Left ventricle myocardium inferior (tissue), 1 donor: ENCODE measurements around the gene SPOPL. TPM values are rescaled to one million over a fixed set of nuclear protein-coding genes. Genes with fewer than 3 reads are reported as not detected.

ENCODE experiments used
- DNase-seq: peaks from one replicate; pipeline ENCODE4 v3.0.0-alpha.2; 2020
- H3K27ac ChIP-seq: fragments of 200-600 bp; replicated peaks from 2 replicates; pipeline ENCODE4 v1.8.0; 2021
- H3K27me3 ChIP-seq: fragments of 200-600 bp; 2 replicates; pipeline ENCODE4 v1.8.0; 2021; ENCODE audit warnings: low read depth
- H3K36me3 ChIP-seq: fragments of 200-600 bp; 2 replicates; pipeline ENCODE4 v1.8.0; 2021
- H3K4me1 ChIP-seq: fragments of 200-600 bp; 2 replicates; pipeline ENCODE4 v1.8.0; 2021
- H3K4me3 ChIP-seq: fragments of 200-600 bp; 2 replicates; pipeline ENCODE4 v1.8.0; 2021; ENCODE audit warnings: mild to moderate bottlenecking, moderate library complexity
- H3K9me3 ChIP-seq: fragments of 200-600 bp; replicated peaks from 2 replicates; pipeline ENCODE4 v1.8.0; 2021
- CTCF ChIP-seq: fragments of 200-600 bp; IDR thresholded peaks from 2 replicates; pipeline ENCODE4 v1.8.0; 2021; ENCODE audit warnings: antibody characterized with exemption, mild to moderate bottlenecking, borderline replicate concordance
- intact Hi-C: fragments of 100-400 bp; cut with micrococcal nuclease; formaldehyde crosslinking; loops from one replicate; pipeline ENCODE4 v1.11.0; 2022
- total RNA-seq: library from RNA; stranded (reverse); fragmentation: NEBNext Ultra II Directional; extraction: Animal tissue kit (Norgen Biotek cat#: 25700); gene quantifications from one replicate; pipeline ENCODE4 v1.2.1, GENCODE V29; 2021
- donor health status: DM: no; HTN: yes; CAD: no; lungs with severe emphysema.

The SPOPL gene
- total RNA-seq, 1 donor from 2014 or later, result 13.5 TPM

- no peaks in the 10 kb centered on the region for H3K27me3 ChIP-seq
- intact Hi-C loops, result no loop called here
- H3K36me3 ChIP-seq, result no peaks in the 10 kb centered on the region
- peaks cover 7% of the 10 kb centered on the region for H3K9me3 ChIP-seq
- TF ChIP-seq CTCF, result no peak
- no peak overlapping the region for H3K4me3 ChIP-seq
- H3K27ac ChIP-seq, result no peak overlapping the region
- DNase-seq, result no peak
- H3K4me1 ChIP-seq, result peaks cover 60% of the 10 kb centered on the region
These were observed 5.7 kb downstream of the SPOPL start for GRCh38 chr2:138507267-138507666.

GRCh38 chr2:138510319-138510718 is 8.7 kb downstream of the SPOPL start:
- Histone ChIP-seq H3K36me3 (no peaks in the 10 kb centered on the region), H3K4me1 (peaks cover 36% of the 10 kb centered on the region), H3K9me3 (peaks cover 7% of the 10 kb centered on the region), H3K27me3 (no peaks in the 10 kb centered on the region), H3K27ac (no peak overlapping the region), H3K4me3 (no peak overlapping the region)
- DNase-seq, result no peak
- intact Hi-C loops, result no loop called here
- no peak for TF ChIP-seq CTCF

- no peak for TF ChIP-seq CTCF
- no peak for DNase-seq
- intact Hi-C loops, result no loop called here
- no peak overlapping the region for H3K4me3 ChIP-seq
- H3K27ac ChIP-seq, result no peak overlapping the region
- H3K36me3 ChIP-seq, result no peaks in the 10 kb centered on the region
- no peaks in the 10 kb centered on the region for H3K27me3 ChIP-seq
- H3K9me3 ChIP-seq, result peaks cover 7% of the 10 kb centered on the region
- peaks cover 31% of the 10 kb centered on the region for H3K4me1 ChIP-seq
These were observed 11.1 kb downstream of the SPOPL start for GRCh38 chr2:138512672-138513071.

GRCh38 chr2:138514173-138514572 is 12.6 kb downstream of the SPOPL start:
- no peak for TF ChIP-seq CTCF
- Histone ChIP-seq H3K4me1 (peaks cover 34% of the 10 kb centered on the region), H3K27me3 (no peaks in the 10 kb centered on the region), H3K9me3 (peaks cover 7% of the 10 kb centered on the region), H3K36me3 (no peaks in the 10 kb centered on the region), H3K27ac (no peak overlapping the region), H3K4me3 (no peak overlapping the region)
- intact Hi-C loops, result no loop called here
- no peak for DNase-seq

- no peaks in the 10 kb centered on the region for H3K27me3 ChIP-seq
- H3K4me3 ChIP-seq, result no peak overlapping the region
- H3K4me1 ChIP-seq, result peaks cover 42% of the 10 kb centered on the region
- no peak for DNase-seq
- peaks cover 7% of the 10 kb centered on the region for H3K9me3 ChIP-seq
- H3K27ac ChIP-seq, result no peak overlapping the region
- H3K36me3 ChIP-seq, result no peaks in the 10 kb centered on the region
- no peak for TF ChIP-seq CTCF
- intact Hi-C loops, result no loop called here
These were observed 13.5 kb downstream of the SPOPL start for GRCh38 chr2:138515092-138515491.
